IPS-18c (cell line): ENCODE data around the gene NUDT4.
"Not testable (repeated sequence)": the region's sequence is repeated elsewhere in the genome, so short reads cannot be mapped to it uniquely, and the experiment has no call there.

Experiments
- H3K4me3 ChIP-seq: 2 replicates; pipeline ENCODE4 v1.7.0; 2013; ENCODE audit warnings: low read depth, mild to moderate bottlenecking, low read length, moderate library complexity; ENCODE audit not compliant: insufficient read depth
- H3K9me3 ChIP-seq: one replicate; pipeline ENCODE4 v1.6.1; 2013; ENCODE audit warnings: mild to moderate bottlenecking, low read length, moderate library complexity; ENCODE audit not compliant: control insufficient read depth, insufficient read depth

NUDT4 gene

GRCh38 chr12:93409343-93410187, 31.8 kb downstream of the NUDT4 start:
- H3K9me3 ChIP-seq, H3K4me3 ChIP-seq: not testable (repeated sequence)

DNA sequence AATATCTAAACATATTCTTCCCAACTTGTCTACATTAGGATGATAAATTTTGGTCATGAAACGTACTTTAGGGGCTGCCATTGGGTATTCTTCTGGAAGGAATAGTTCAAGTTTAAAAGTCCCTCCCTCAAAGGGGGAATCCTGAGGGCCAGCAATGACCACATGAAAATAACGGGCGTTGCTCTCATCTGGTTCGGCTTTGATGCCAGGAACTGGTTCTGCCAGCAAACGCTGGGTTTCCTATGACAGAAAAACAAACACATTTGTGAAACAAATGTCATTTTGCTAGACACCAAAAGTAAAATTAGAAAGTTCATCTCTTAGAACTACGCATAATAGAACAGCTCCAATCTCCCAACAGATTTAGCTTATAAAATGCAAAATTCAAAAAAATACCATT, 33.3 kb downstream of the NUDT4 start:
- not testable (repeated sequence) for H3K4me3 ChIP-seq, H3K9me3 ChIP-seq

GRCh38 chr12:93412396-93412795, 34.7 kb downstream of the NUDT4 start:
- not testable (repeated sequence) for H3K9me3 ChIP-seq, H3K4me3 ChIP-seq

- H3K4me3 ChIP-seq: no peak overlapping the region
- no peaks in the 10 kb centered on the region for H3K9me3 ChIP-seq
Measured at GRCh38 chr12:93413064-93413463, 35.3 kb downstream of the NUDT4 start.

DNA sequence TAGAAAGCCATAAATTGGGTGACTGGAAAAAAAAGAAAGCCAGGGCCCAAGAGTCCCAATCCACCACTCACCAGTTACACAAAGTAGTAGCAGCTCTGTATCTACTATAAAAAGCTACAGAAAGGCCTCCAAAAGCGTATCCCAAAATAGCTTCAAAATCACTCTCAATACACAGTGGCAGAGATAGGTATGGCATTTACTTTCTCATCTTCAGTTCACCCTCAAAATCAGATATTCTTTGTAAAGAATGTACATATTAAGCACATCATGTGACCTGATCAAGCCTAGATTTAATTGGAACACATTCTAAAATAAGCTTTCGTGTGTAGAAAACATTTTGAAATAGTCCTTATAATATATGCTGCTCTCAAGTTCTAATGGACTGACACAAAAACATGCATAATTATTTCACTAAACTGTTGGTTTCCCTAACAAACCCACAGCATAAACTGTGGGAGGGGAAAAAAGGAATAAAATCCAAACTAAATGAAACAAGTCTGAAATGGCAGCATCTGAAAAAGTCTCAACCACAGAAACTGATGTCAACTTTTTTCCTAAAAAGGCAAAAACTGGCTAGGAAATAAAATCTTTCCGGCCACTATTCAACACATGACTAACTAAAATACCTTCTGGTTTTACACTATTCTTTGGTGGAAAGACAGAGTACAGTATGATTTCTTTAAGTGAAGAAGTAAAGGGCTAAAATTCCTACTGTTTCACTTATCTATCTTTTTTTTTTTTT, 38.2 kb downstream of the NUDT4 start:
- no peak overlapping the region for H3K4me3 ChIP-seq
- H3K9me3 ChIP-seq: no peaks in the 10 kb centered on the region

- no peak overlapping the region for H3K4me3 ChIP-seq
- no peaks in the 10 kb centered on the region for H3K9me3 ChIP-seq
Measured at GRCh38 chr12:93417967-93418480, 40.3 kb downstream of the NUDT4 start.

- Histone ChIP-seq H3K9me3 (no peaks in the 10 kb centered on the region), H3K4me3 (no peak overlapping the region)
Measured at GRCh38 chr12:93419388-93420034, 41.8 kb downstream of the NUDT4 start.

GRCh38 chr12:93422050-93422449, 44.3 kb downstream of the NUDT4 start:
- Histone ChIP-seq H3K9me3 (no peaks in the 10 kb centered on the region), H3K4me3 (no peak overlapping the region)

- H3K9me3 ChIP-seq: no peaks in the 10 kb centered on the region
- H3K4me3 ChIP-seq: no peak overlapping the region
Measured at GRCh38 chr12:93425736-93426411, 48.1 kb downstream of the NUDT4 start.

- Histone ChIP-seq H3K4me3 (no peak overlapping the region), H3K9me3 (no peaks in the 10 kb centered on the region)
Measured at GRCh38 chr12:93426412-93426805, 48.7 kb downstream of the NUDT4 start.

GRCh38 chr12:93427779-93428564, 50.2 kb downstream of the NUDT4 start:
- Histone ChIP-seq H3K9me3 (no peaks in the 10 kb centered on the region), H3K4me3 (no peak overlapping the region)

- no peaks in the 10 kb centered on the region for H3K9me3 ChIP-seq
- H3K4me3 ChIP-seq: no peak overlapping the region
Measured at GRCh38 chr12:93429448-93429847, 51.7 kb downstream of the NUDT4 start.

GRCh38 chr12:93429852-93430251, 52.1 kb downstream of the NUDT4 start:
- H3K4me3 ChIP-seq: no peak overlapping the region

GRCh38 chr12:93430280-93430679, 52.6 kb downstream of the NUDT4 start:
- H3K9me3 ChIP-seq: no peaks in the 10 kb centered on the region
- no peak overlapping the region for H3K4me3 ChIP-seq

More at GRCh38 chr12:93429852-93430251, 52.1 kb downstream of the NUDT4 start:
- no peaks in the 10 kb centered on the region for H3K9me3 ChIP-seq

GRCh38 chr12:93432031-93432430, 54.3 kb downstream of the NUDT4 start:
- H3K9me3 ChIP-seq, H3K4me3 ChIP-seq: not testable (repeated sequence)

DNA sequence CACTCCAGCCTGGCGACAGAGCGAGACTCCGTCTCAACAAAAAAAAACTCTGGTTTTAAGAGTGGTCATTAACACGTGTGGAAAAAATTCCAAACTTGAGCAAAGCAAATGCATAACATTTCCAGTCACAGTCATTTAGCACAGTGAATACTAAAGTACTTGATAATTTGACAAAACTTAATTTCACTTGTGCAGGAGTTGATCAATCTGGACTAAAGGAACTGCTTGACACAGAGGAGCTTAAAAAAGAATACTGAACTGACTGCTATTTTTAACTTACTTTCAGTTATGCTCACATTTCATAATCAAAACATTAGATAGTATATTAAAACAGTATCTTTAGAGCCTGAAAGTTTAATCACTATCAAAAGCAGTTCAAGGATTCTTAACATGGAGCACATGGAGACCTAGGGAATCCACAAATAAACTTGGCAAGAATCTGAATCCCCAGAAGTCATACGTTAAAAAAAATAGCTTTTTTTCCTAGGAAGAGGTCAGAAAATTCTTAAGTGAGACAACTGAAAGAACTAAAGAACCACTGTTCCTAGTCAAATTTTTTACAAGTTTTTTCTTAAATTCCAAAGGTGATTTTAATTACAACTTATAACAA, 56.6 kb downstream of the NUDT4 start:
- no peak overlapping the region for H3K4me3 ChIP-seq
- no peaks in the 10 kb centered on the region for H3K9me3 ChIP-seq
